ENCODE measurements around the gene GALNT10. TPM values are rescaled to one million over a fixed set of nuclear protein-coding genes. Genes with fewer than 3 reads are reported as not detected.

GALNT10 gene
- total RNA-seq, 1 donor from 2014 or later, result 33.1 TPM

DNA sequence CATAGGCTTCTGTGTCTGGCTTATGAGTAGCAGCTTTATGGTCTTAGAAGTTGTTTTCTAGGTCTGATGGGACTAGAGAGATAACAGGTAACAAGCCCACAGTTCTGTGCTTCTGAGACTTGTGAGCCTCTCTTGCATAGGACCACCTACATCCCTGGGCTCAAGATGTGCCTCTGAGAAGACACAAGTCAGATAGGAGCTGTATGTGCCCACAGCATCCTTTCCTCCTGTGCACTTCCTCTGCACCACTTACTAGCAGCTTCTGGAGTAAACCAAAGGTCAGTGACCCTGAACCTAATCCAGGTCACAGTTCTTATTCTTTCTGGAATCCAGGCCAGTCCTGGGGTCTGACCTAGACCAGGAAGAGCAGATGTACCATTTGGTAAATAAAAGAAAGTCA is 40.0 kb downstream of the GALNT10 start:
- no peak for DNase-seq (ENCODE audit: low spot score)

DNA sequence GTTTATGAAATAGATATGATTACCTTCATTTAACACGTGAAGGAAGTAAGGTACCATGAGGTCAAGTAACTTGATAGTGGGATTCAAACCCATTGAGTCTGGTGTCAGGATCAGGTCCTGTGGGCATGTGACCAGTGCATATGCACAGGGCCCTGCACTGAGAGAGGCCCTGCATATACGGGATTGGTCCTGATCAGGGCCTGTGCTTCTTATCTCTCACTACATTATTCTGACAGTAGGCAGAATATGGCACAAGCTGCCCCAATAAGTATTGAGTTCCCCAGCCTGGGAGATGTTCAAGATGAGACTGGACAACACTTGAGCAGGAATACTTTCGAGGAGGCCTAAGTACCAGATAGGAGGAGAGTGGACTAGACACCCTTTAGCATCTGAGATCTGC is 44.0 kb downstream of the GALNT10 start:
- no peak for DNase-seq (ENCODE audit: low spot score)

DNA sequence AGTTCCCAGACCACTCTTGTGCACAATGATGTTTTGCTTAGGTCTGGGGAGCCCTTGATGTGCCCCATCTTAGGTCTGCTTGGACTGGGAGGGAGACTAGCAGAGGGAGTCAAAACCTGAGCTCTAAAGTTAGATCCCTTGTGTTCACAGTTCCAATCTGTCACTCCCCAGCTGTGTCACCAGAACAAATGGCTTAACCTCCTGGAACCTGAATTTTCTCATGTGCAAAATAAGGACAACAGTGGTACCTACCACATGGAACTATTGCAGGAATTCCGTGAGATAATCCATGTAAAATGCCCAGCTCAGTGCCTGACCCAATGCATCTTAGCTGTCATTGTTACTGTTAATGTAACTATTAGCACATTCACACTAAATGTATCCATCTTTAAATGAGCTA is 45.5 kb downstream of the GALNT10 start:
- no peak for DNase-seq (ENCODE audit: low spot score)

DNA sequence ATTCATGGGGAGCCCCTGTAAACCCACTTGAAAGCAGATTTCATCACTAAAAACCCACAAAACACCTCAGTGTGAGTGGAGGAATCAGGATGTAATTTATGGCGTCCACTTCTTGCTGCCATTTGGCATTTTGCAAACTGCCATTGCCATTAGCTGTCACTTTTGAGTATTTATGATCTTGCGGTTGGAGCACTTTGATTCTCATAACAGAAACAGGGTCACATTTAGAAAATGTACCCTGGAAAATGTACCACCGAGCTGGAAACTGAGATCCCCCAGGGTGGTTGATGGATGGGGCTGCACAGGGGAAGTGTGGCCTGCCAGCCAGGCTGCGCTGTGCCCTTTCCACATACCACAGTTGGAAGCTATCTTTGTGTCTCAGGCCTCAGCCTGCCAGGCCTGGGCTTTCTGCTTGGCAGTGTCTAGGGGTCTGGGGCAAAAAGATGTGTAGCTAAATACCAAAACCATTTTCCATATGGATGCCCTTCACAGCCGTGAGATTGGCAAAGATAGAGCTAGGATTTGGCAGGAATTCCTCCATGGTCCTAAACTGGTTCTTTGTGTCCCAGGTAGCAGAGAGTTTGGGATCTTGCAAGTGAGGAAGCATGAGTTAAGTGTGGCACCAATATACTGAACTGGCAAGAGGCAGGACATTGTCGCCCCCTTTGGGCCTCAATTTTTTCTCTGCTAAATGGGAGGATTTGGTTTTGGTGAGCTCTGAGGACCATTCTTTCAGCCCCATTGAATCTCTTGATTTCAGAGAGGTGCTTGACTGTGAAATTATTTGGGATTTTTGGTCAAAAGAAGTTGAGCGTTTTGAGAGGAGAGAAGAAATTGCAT is 46.2 kb downstream of the GALNT10 start:
- no peak for DNase-seq (ENCODE audit: low spot score)

DNA sequence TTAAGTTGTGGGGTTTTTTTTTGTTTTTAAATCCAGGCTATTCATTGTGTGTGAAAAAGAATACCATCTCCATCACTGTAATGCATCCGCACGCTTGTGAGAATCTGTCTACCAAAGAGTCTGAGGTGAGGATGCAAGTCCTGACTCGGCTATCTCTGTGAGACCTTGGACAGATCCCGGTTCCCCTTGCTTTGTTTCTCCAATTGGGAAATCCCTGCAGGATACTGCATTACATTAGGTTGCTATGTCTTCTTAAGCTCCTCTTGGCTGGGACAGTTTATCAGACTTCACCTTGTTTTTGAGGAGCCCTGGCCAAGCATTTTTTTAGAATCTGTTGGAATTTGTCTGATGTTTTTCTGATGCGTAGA is 46.8 kb downstream of the GALNT10 start:
- no peak for DNase-seq (ENCODE audit: low spot score)

DNA sequence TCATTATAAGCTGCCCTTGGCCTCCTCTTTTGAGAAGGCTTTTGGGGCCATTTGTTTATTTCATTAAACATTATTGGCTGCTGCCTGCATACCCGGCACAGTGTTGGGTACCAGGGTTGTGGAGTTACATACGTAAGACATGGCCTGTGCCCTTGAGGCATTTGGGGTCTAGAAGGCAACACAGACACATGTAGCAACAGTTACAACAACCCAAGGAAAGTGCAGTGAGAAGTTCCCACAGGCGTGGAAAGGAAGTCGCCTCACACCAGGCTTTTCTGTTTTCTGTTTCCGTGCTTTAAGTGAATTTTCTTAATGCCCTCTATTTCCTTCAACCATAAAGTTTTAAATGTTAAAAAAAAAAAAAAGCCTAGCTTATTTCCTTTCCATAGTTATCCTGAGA is 47.4 kb downstream of the GALNT10 start:
- no peak for DNase-seq (ENCODE audit: low spot score)

DNA sequence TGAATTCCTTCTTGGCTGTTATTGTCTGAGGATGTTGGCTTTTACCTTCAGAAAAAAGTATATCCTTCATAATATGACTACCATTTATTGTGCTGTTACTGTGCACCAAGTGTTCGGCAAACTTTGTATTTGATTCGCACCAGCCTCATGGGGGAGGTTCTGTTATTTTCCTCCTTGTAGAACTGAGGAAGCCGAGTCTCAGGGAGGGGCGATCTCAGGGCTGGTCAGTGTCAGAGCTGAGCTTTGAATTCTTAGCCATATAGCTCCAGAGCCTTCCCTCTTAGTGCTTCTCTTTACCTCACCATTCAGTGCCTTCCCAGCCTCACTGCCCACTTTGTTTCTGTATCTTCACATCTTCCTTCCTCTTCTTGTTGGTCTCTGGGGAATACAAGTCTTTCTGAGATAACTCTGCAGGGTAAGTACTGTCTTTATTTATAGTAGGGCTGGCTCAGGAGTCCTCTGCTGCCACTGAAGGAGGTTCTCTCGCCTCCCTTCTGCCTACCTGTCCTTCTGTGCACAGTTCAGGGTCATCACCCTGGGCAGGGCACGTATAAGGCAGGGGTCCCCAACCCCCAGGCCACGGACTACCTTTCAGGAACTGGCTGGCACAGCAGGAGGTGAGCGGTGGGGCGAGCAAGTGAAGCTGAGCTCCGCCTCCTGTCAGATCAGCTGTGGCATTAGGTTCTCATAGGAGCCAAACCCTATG is 48.4 kb downstream of the GALNT10 start:
- DNase-seq (ENCODE audit: low spot score), result no peak

DNA sequence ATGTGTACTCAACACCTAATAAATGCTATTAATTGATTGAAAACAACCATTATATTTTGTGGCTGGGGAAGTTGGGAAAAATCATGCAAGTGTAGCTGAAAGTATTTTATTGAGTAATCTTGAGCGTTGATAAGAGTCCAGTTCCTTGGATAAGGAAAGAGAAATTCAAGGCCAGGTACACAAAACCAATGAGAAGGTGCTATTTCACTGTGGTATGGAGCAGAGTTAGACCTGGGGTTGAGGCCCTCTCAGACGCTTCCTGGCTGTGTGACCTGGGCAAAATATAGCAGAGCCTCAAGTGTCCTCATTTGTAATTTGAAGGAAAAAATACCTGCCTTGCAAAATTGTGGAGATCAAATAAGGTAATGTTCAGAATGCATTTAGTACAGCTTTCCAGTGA is 50.1 kb downstream of the GALNT10 start:
- DNase-seq (ENCODE audit: low spot score), result no peak

DNA sequence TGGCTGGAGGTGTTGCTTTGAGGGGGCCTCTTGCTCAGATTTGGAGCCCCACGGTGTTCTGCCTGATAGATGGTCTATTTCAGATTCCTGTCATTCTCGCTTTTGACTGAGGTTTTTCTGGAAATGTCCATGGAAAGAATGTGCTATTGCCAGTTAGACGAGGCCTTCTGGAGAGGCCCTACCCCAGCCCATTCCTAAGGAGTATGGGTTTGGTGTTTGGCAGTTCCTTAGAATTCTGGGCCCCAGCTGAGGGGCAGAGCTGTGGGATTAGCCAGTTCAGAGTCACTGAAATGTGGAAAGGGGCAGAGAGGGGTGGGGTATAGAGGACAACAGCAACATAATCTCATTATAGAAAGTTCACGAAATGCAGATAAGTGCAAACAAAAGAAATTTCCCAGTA is 50.5 kb downstream of the GALNT10 start:
- DNase-seq (ENCODE audit: low spot score), result no peak

DNA sequence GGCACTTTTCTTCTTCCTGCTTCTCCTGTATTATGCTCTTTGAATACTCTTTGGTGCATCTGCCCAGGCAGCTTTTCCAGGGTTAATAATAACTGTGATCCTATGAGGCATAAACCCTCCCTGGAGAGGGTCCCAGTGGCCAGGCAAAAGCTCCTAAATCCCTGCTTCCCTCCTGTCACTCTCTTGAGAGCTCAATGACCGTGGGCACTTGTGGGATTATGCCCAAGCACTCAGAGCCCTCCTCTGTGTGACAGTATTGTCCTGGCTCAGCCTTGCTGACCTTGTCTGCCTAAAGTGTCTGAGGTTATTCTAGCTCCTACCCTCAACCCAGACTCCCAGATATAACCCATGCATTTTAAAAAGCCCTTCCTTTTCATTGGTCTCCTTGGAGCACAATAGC is 51.9 kb downstream of the GALNT10 start:
- DNase-seq (ENCODE audit: low spot score), result no peak

DNA sequence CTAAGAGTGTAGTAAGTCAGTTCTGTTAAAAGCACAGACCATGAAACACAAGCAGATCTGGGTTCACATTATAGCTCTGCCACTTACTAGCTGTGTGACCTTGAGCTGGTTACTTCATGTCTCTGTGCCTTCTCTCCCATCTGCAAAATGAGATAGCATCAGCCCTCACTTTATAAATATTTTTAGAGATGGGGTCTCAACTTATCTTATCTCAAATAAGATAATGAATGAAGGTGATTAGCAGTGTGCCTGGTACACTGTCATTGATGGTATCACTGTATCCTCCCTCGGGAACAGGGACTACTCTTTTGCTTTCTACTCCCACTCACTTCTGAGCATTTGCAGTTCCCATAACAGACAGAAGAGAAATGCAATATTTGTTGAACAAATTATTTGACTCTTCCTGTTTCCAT is 52.4 kb downstream of the GALNT10 start:
- DNase-seq (ENCODE audit: low spot score), result no peak

DNA sequence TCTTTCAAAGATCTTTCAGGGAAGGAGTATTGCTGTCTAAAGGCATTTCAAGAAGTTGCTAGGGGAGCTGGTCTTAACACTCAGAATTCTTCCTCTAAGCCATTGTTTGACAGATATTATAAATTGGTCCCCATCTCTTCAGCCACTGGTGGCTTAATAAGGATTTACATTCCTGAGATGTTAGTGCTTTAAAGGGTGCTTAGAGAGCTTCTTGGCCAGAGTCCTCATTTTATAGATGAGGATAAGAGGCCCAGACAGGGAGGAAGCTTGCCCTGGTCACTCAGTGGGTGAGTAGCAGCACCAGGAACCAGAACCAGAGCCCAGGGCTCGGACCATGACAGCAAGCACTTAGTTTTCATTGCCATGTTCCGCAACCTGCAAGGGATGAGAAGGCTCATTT is 53.2 kb downstream of the GALNT10 start:
- no peak for DNase-seq (ENCODE audit: low spot score)

DNA sequence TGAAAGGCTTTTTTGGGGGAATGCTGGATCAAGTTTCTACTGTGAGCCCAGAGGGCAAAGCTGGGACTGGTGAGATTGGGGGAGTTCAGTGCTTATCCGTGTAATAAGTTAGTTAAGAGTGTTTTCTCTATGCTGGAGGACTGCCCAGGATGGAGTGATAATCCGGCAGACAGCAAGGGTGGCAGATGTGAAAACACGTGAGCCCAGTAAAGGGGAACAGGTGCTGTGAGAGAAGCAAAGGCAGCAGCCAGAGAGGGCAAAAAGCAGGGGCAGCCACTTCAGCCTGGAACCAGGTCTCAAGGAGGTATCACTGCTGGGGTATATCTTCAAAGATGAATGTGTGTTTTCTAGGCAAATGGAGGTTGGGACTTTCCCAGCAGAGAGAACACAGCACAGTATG is 53.9 kb downstream of the GALNT10 start:
- no peak for DNase-seq (ENCODE audit: low spot score)

DNA sequence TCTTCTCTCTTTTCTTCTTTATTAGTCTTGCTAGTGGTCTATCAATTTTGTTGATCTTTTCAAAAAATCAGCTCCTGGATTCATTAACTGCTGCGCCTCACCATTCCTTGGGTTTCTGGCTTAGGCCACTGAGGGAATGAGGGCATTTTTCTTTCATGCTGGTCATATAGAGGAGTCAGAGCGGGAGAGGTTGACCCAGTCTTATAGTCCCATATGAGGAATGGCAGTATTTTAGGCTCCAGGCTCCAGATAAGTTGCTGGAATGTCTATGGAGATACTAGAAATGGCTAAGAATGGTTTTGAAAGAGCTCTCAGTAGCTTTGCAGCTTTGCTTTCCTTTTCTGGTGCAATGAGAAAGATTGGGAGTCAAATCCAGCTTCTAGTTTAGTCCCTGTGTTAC is 58.2 kb downstream of the GALNT10 start:
- DNase-seq (ENCODE audit: low spot score), result no peak

DNA sequence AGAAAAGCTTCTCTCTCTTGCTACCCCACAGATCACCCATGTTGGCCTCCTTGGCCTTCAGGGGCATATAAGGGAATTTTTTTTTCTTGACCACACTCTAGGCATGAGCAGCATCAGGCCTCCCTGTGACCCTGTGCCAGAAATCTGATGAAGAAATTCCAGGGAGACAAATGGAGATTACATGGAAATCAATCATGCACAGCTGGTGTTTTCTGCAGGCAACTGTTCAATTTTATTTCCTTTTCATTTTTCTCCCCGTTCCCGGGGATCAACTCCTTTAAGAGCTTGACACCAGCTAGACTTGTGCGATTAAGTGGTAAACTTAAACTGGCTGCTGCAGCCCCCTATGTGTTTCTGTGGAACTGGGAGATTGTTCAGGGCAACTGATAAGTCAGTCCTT is 59.3 kb downstream of the GALNT10 start:
- DNase-seq (ENCODE audit: low spot score), result no peak

DNA sequence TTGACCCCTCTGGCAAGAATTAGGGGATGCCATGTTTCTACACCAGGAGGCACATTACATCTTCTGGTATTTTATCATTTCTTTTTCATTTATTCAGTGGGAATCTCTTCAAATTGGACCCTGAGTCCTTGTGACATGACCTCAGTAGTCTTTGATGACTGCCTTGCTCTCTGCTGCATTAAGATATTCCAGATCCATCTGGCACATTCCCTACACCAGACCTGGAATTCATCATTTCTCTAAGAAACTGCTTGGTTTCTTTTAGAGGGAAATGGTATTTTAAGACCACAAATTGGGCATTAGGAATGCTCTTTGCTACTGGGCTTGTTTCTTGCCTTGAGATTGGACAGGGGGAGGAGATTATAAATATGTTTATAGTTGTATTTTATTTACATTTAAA is 61.0 kb downstream of the GALNT10 start:
- no peak for DNase-seq (ENCODE audit: low spot score)

DNA sequence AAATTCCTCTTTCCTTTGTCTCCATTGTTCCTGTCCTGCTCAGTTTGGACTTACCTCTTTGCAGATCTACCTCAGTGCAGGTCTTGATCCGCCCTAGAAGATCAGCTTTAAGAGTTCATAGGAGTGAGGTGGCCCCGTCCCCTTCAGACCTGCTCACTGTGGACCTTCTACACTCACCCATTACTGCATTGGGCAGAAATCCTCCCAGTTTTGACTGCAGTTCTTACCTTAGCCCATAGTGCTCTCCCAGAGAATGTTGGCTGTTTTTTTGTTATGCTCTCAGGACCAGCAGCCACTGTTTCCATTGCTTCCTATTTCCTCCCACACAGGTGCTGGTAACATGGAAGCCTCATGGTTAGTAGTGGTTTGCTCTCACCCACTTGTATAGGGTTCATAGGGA is 63.3 kb downstream of the GALNT10 start:
- DNase-seq (ENCODE audit: low spot score), result no peak

DNA sequence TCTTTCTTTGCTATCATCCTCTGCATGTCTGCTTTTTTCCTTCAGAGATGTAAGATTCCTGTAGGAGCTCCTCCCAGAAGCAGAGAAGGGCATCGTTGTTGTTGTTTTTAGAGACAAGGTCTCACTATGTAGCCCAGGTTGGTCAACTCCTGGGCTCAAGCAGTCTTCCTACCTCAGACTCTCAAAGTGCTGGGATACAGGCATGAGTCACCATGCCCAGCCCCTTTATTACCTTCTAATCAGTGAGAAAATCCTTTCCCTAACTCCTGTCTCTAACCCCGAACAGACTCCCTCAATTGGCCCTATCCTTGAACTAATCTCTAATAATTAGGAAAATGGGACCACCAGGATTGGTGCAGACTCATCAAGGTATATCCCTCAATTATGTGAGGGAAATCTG is 64.4 kb downstream of the GALNT10 start:
- no peak for DNase-seq (ENCODE audit: low spot score)

DNA sequence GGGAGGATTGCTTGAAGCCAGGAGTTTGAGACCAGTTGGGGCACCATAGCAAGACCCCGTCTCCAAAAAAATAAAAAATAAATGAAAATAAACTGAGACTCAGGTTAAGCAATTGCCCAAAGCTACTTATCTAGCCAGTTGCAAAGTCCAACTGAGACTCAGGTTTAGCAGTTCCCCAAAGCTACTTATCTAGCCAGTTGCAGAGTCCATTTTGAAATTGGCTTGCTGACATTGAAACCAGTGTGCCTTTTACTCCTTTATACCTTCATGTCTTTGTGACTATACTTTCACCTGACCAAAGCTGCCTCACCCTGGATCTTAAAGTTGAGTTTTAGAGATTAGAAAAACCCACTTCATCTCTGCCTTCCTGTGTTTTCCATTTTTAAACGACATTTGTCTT is 66.5 kb downstream of the GALNT10 start:
- no peak for DNase-seq (ENCODE audit: low spot score)

DNA sequence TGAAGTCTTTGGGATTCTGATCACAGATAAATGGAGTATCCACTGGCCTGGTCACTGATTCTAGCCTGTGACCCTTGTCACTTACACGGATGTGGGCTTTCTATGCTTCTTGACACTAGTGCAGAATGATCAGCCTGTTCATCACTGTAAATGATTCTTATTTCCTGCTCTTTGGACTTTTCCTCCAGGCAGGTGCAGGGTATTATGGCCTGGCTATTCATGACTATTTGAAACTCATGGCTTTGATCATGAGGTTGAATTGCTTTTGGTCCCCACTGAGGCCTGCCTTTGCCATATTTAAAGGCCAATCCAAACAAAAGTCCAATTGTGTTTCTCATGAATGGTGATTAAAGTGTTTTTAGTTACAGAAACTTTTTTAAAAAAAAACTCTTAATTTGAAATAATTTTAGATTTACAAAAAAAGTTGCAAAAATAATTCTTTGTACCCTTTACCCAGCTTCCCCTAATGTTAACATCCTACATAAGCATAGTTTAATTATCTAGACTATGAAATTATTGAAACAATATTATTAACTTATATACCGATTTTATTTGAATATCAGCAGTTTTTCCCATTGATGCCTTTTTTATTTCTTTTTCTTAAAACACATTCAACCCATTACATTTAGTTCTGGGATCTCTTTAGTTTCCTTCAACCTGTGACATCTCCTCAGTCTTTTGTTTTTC is 68.1 kb downstream of the GALNT10 start:
- DNase-seq (ENCODE audit: low spot score), result no peak

DNA sequence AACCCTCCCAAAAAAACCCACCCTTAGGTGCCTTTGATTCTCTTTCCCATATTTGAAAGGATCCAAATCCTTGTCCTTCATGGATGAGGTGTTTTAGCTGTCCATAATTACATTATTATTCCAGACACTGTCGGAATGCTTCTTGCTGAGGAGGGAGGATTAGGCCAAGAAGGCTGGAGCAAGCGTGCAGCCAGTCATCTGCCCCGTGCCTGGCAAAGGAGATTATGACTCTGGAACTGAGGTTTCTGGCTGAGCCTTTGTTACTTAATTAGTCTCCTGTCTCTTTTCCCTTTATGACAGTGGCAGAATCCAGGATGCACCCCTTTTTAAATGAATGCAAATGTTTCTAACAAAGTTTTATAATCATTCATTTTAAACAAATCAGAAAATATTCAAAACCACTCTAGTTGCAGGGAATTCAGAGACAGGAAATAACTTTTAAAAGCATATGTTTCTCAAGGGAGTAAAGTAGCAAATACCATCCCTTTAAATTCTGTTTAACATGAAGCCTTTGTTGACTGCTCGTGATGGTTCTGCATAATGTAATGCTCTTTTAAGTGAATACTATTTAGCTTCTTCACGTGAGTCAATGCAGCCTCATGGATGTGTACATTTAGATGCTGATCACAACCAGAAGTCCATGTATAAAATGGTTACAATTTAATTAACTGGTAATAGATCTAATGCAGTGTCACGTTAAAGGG is 69.8 kb downstream of the GALNT10 start:
- DNase-seq (ENCODE audit: low spot score), result no peak

DNA sequence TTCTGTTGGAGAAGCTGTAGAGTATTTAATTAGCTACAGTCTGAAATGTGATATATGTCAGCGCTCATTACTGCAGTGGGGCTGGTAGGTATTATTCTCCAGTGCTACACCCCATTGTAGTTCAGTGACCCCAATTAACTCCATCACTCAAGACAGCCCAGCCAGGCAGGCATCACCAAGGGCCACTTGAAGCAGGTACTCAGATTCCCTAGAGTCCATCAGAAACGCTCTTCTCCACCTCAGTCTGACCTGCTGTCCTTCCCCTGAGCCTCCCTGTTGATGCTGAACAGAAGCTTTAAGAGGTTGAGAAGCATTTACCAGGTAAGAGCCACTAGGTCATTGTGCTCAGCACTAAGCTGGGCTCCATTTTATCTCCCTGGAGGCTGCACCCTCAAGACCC is 71.8 kb downstream of the GALNT10 start:
- DNase-seq (ENCODE audit: low spot score), result no peak

All from mesenteric fat pad (tissue), 1 donor.